Transverse colon (tissue), 3 donors: ENCODE data around the gene UMODL1.

Source experiments
- POLR2A ChIP-seq: fragments of 450-650 bp; IDR thresholded peaks from one replicate; pipeline ENCODE4 v1.6.1; 2016; ENCODE audit warnings: antibody characterized with exemption, mild to moderate bottlenecking, moderate library complexity
- POLR2AphosphoS5 ChIP-seq, 3 donors: sonication (generic); formaldehyde crosslinking; IDR thresholded peaks; one replicate each; pipeline ENCODE4 v1.6.1; 2016; ENCODE audit warnings: antibody characterized with exemption in 3 of 3

DNA sequence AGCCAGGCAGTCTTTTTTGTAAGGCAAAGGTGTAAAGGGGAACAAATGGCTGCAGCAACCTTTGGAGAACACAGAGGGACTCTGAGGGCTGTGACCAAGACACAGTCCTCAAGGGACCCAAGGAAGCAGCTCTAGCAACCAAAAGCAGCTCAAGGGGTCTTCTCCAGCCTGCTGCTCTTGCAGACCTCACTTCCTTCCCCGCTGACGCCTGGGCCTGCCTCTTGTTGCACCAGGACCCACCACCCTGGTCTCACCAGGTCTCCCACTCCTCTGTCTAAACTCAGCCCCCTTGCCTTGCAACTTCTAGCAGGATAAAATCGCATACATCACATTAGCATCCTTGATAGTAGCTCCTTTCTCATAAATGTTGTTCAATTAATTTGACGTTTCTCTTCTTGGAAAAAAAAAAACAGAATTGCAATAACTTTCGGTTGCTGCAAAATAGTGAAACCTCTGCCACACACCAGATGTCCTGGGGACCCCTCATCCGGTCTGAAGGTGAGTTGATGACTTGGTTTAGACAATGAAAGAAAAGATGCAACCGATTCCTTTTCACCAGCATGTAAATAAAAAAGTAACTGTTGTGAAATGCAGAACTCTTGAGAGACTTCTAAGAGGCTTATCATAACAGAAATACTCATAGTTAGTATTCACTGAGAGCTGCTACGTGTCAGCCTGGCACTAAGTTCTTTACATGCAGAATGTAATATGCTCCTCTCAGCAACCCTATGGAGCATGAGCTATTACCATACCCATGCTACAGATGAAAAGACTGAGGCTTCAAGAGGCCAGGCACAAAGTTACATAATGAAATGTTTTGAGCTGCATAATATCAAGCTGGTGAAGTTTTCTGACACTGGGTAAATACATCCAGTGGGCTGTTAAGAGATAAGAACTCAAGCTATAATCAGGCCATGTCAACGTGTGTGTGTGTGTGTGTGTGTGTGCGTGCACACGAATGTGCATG, 58.5 kb downstream of the UMODL1 start:
- no peak for TF ChIP-seq POLR2AphosphoS5 (IDR thresholded peaks at IDR 0.05)
- no peak for TF ChIP-seq POLR2A
